GM21529 (cell line): Measurements from ENCODE around the gene ZFYVE21.
"Not testable (repeated sequence)": the region's sequence is repeated elsewhere in the genome, so short reads cannot be mapped to it uniquely, and the experiment has no call there.

Source experiments
- ATAC-seq: cut with Tn5 transposase; IDR thresholded peaks from one replicate; pipeline ENCODE4 v1.9.1; 2021; ENCODE audit not compliant: unreplicated experiment

Gene ZFYVE21

DNA sequence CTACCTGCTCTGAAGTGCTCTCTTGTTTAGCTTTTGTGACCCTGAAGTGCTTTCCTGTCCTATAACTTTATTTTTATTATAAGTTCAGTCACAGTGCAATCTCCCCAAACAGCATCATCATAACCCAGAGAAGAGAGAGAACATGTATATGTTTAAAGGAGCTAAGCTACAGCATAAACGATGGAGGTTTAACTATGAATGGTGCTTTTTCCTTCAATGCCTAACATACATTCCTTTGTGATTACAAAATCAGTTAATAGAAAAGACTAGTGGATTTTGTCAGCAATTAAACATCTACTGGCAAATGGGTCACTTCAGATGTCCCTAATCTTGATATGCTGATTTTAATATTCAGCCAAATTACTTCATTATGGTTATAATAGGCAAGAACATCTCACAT lies 46.4 kb downstream of the ZFYVE21 start:
- no peak for ATAC-seq

DNA sequence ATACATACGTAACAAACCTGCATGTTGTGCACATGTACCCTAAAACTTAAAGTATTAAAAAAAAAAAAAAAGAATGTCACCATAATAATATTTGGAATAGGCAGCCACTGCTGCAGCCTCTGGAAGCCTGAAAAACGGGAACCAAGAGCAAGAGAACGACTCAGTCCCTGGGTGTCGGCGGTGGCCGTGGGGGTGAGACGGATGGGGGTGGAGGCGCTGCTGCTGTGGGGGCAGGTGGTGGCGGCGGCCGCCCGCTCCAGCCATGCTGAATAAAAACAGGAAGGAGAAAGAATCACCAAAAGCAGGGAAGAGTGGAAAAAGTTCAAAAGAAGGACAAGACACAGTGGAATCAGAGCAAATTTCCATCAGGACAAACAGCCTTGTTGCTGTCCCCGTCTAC lies 46.9 kb downstream of the ZFYVE21 start:
- ATAC-seq: no peak

DNA sequence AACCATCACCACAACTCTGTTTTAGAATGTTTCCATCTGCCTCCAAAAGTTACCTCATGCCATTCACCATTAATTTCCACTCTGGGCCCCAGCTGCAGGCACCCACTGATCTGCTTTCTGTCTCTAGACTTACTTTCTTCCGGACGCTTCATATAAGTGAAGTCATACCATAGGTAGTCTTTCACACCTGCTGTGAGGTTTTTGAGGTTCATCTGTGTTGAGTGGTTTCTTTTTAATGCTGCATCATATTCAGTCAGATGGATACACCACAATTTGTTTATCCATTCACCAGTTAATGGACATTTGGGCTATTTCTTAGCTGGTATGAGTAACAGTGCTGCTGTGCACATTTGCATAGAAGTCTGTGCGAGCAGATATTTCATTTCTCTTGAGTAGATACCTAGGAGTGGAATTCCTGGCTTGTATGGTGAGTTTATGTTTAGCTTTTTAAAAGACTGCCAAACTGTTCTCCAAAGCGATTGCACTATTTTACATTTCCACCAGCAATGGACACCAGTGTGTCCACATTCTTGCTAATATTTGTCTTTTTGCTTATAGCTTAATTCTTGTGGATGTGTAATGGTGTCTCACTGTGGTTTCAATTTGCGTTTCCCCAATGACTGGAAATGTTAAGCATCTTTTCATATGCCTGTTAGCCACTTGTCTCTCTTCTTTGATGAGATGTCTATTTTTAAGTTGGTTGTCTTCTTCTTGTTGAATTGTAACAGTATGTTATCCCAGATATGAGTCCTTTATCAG lies 48.3 kb downstream of the ZFYVE21 start:
- no peak for ATAC-seq

DNA sequence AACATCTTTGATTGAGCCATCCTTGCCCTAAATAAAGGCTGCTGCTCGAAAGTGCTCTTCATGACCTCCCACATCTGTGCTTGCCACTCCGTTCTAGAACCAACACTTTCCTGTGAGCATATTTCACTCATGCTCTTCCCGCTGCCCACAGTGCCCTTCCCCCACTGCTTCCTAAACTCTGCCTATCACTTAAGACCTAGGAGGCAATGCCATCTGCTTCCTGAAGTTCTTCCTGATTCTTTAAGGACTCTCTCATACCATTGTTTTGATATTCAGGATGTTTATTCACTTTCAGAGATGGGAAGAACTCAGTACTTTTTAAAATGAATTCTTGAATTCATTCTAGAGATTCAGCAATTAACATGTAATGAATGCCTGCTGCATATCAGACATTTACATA lies 49.9 kb downstream of the ZFYVE21 start:
- no peak for ATAC-seq

DNA sequence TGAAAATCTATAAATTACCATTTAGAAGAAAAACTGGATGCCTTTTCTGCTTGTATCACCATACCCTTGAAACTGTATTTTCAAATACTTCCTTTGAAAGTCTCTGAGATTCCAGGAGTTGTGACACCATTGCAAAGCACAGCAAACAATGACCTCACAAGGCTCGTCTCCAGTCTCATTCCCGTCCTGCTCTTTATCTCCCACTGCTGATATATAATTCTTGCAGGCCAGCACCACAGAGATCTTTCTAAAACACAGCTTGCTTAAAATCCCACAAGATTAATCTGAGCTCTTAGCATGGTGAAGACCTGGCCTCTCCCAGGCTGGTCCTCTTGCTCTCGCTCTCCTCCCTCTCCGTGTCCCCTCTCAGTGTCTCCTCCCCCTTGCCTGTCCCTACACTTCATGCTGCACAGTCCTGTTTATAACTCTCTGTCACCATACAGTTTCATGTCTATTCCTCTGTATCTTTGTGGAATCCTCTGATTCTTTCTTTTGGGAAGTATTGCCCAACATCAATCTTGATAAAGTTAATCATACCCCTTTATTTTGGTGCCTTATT lies 51.8 kb downstream of the ZFYVE21 start:
- no peak for ATAC-seq

DNA sequence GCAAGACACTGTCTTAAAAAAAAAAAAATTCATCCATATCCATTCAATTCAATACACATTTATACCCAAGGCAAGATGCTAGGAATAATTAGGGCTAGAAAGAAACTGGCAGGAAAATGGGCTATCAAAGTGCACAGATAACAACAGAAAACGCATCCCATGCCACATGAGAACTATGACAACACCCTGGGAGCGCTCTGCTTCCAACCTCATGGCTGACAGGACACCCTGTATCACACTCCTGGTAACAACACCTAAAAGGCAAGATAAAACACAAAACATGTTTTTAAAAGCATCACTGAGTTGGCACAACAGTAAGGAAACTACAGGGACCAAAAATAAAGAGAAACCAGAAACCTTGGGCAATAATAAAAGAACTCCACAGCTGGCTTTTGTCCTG lies 54.9 kb downstream of the ZFYVE21 start:
- ATAC-seq: no peak

DNA sequence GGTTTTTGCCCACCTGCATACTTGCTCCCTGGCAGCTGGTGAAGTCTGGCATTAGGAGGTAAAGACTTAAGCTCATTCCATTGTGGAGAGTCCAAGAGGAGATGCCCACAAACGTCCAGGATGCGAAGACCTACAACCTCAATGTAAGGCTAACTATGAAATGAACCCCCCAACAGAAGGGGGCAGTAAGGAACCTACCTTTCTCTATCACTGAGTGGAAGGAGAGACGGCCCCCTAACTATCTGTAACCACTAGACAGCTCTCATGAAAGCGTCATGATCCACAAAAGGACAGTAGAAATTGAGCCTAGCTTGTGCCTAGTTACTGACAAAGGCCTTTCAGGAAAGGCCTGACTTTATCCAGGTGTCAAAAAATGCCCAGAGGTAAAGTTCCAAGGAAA lies 55.3 kb downstream of the ZFYVE21 start:
- ATAC-seq: no peak

DNA sequence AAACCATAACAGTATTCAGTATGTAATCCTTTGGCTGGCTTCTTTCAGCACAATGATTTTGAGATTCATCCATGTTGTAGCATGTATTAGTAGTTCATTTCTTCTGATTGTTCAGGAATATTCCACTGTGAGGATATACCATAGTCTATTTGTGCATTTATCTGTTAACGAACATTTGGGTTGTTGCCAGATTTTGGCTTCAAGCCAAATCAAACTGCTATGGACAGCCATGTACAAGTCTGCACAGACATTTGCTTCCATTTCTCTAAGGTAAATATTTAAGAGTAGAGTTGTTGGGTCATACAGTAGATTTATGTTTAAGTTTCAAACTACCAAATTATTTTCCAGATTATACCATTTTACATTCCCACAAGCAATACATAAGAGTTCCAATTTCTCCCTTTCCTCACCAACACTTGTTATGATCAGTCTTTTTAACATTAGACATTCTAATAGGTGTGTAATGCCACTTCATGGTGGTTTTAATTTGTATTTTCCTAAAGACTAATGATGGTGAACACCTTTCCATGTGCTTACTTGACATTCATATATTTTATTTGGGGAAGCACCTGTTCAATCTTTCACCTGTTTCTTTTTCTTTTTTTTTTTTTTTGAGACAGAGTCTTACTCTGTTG lies 56.6 kb downstream of the ZFYVE21 start:
- ATAC-seq: no peak

DNA sequence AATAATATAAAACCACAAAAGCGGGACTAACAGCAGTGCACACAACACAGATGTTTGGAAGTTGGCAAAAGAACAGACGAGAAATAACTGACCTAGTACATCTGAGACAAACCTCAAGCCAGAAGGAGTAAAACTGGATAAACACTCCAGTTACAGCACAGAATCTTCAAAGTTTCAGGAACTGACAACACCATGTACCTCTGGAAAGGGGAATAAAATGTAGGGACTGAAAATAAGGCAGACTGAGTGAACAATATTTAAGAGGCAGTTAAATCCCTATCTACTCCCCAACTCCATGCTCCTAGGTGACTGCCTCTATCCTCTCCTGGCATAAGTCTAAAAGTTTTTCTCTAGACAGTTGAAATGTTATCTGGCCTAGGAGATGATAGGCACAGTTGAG lies 57.9 kb downstream of the ZFYVE21 start:
- ATAC-seq: no peak

DNA sequence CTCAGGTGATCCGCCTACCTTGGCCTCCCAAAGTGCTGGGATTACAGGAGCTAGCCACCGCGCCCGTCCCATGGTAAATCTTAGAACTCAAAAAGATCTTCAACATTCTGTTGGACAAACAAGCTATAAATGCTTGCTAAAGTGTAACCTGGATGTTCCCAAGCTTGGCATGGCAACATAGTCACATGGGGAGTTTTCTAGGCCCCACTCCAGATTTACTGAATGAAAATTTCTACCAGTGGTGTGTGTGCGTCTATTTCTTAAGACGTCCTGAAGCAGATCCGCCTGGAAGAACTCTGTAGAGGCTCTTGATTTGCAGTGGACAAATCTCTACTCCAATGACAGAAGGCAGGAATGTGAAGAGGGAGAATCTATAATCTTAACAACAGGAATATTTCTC lies 59.9 kb downstream of the ZFYVE21 start:
- no peak for ATAC-seq

DNA sequence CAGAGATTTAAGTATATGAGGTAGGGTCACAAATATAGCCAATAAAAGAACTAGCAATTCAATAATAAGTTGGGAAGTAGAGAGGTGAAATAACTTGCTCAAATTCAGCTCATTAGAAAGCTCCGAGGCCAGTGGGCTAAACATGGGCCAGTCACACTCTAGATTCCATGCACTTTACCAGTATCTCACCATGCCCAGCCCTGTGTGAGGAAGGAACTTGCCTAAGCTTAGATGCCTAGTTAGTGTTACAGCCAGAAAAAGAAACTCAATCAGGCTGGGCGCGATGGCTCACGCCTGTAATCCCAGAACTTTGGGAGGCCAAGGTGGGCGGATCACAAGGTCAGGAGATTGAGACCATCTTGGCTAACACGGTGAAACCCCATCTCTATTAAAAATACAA lies 60.7 kb downstream of the ZFYVE21 start:
- not testable (repeated sequence) for ATAC-seq

DNA sequence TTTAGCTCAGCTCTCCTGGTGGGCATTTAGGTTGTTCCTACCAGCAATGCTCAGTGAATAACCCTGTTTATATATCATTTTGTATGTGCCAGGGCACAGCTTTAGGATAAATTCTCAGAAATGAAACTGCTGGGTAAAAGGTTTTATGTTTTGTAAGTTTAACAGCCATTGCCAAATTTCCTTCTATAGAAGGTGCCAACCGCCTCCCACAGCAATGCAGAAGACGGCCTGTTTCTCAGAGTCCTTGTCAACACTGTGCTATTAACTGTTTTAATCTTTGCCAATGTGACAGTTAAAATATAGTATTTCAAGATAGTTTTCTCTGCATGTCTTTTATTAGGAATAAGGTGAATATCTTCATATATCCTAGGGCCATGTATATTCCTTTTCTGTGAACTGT lies 66.8 kb downstream of the ZFYVE21 start:
- ATAC-seq: no peak
